IPS-18a (cell line): Measurements from ENCODE around the gene PDZRN3.

ENCODE experiments used
- H3K27ac ChIP-seq: one replicate; pipeline ENCODE4 v1.5.1; 2013; ENCODE audit warnings: low read length
- H3K27me3 ChIP-seq: one replicate; pipeline ENCODE4 v1.6.1; 2013; ENCODE audit warnings: mild to moderate bottlenecking, low read length; ENCODE audit not compliant: control insufficient read depth, insufficient read depth
- H3K36me3 ChIP-seq: one replicate; pipeline ENCODE4 v1.6.1; 2013; ENCODE audit warnings: low read depth, low read length; ENCODE audit not compliant: control insufficient read depth
- H3K4me1 ChIP-seq: one replicate; pipeline ENCODE4 v1.6.1; 2013; ENCODE audit warnings: low read depth, low read length; ENCODE audit not compliant: control insufficient read depth
- H3K4me3 ChIP-seq: one replicate; pipeline ENCODE4 v1.5.1; 2013; ENCODE audit warnings: low read length
- H3K9ac ChIP-seq: one replicate; pipeline ENCODE4 v1.6.1; 2013; ENCODE audit warnings: mild to moderate bottlenecking, low read length, moderate library complexity
- H3K9me3 ChIP-seq: one replicate; pipeline ENCODE4 v1.6.1; 2013; ENCODE audit warnings: low read depth, low read length; ENCODE audit not compliant: control insufficient read depth

The PDZRN3 gene

GRCh38 chr3:73510784-73511183, 114.0 kb downstream of the PDZRN3 start:
- Histone ChIP-seq H3K4me3 (no peak overlapping the region), H3K27me3 (peaks cover 20% of the 10 kb centered on the region), H3K9ac (no peak overlapping the region), H3K4me1 (peaks cover 17% of the 10 kb centered on the region), H3K36me3 (no peaks in the 10 kb centered on the region), H3K9me3 (no peaks in the 10 kb centered on the region), H3K27ac (no peak overlapping the region)

- H3K4me3 ChIP-seq = no peak overlapping the region
- H3K9ac ChIP-seq = no peak overlapping the region
- H3K4me1 ChIP-seq = peaks cover 17% of the 10 kb centered on the region
- H3K36me3 ChIP-seq = no peaks in the 10 kb centered on the region
- no peak overlapping the region for H3K27ac ChIP-seq
- H3K27me3 ChIP-seq = peaks cover 20% of the 10 kb centered on the region
- H3K9me3 ChIP-seq = no peaks in the 10 kb centered on the region
These were observed 114.4 kb downstream of the PDZRN3 start for GRCh38 chr3:73510334-73510733.

GRCh38 chr3:73509816-73510215, 114.9 kb downstream of the PDZRN3 start:
- Histone ChIP-seq H3K27me3 (peaks cover 20% of the 10 kb centered on the region), H3K36me3 (no peaks in the 10 kb centered on the region), H3K9me3 (no peaks in the 10 kb centered on the region), H3K27ac (no peak overlapping the region), H3K4me1 (peaks cover 17% of the 10 kb centered on the region), H3K9ac (no peak overlapping the region), H3K4me3 (no peak overlapping the region)

- no peak overlapping the region for H3K4me3 ChIP-seq
- peaks cover 17% of the 10 kb centered on the region for H3K4me1 ChIP-seq
- H3K9me3 ChIP-seq = no peaks in the 10 kb centered on the region
- H3K36me3 ChIP-seq = no peaks in the 10 kb centered on the region
- H3K27ac ChIP-seq = no peak overlapping the region
- peaks cover 16% of the 10 kb centered on the region for H3K27me3 ChIP-seq
- H3K9ac ChIP-seq = no peak overlapping the region
These were observed 115.7 kb downstream of the PDZRN3 start for GRCh38 chr3:73509066-73509465.

- Histone ChIP-seq H3K27me3 (peaks cover 10% of the 10 kb centered on the region), H3K9ac (no peak overlapping the region), H3K9me3 (no peaks in the 10 kb centered on the region), H3K4me3 (no peak overlapping the region), H3K4me1 (peaks cover 17% of the 10 kb centered on the region), H3K36me3 (no peaks in the 10 kb centered on the region), H3K27ac (no peak overlapping the region)
These were observed 116.3 kb downstream of the PDZRN3 start for GRCh38 chr3:73508330-73508954.

GRCh38 chr3:73504852-73505251, 119.9 kb downstream of the PDZRN3 start:
- no peak overlapping the region for H3K27ac ChIP-seq
- H3K4me3 ChIP-seq = no peak overlapping the region
- no peaks in the 10 kb centered on the region for H3K9me3 ChIP-seq
- no peak overlapping the region for H3K9ac ChIP-seq
- H3K36me3 ChIP-seq = no peaks in the 10 kb centered on the region
- peaks cover 1% of the 10 kb centered on the region for H3K4me1 ChIP-seq
- no peaks in the 10 kb centered on the region for H3K27me3 ChIP-seq

GRCh38 chr3:73504239-73504638, 120.5 kb downstream of the PDZRN3 start:
- Histone ChIP-seq H3K9ac (no peak overlapping the region), H3K36me3 (no peaks in the 10 kb centered on the region), H3K27ac (no peak overlapping the region), H3K4me1 (no peaks in the 10 kb centered on the region), H3K9me3 (no peaks in the 10 kb centered on the region), H3K4me3 (no peak overlapping the region), H3K27me3 (no peaks in the 10 kb centered on the region)

GRCh38 chr3:73503781-73504180, 121.0 kb downstream of the PDZRN3 start:
- Histone ChIP-seq H3K9ac (no peak overlapping the region), H3K9me3 (no peaks in the 10 kb centered on the region), H3K4me3 (no peak overlapping the region), H3K36me3 (no peaks in the 10 kb centered on the region), H3K27ac (no peak overlapping the region), H3K4me1 (no peaks in the 10 kb centered on the region), H3K27me3 (no peaks in the 10 kb centered on the region)

GRCh38 chr3:73502609-73503583, 121.8 kb downstream of the PDZRN3 start:
- Histone ChIP-seq H3K4me1 (no peaks in the 10 kb centered on the region), H3K27me3 (no peaks in the 10 kb centered on the region), H3K9me3 (no peaks in the 10 kb centered on the region), H3K27ac (no peak overlapping the region), H3K36me3 (no peaks in the 10 kb centered on the region), H3K9ac (no peak overlapping the region), H3K4me3 (no peak overlapping the region)

- Histone ChIP-seq H3K36me3 (no peaks in the 10 kb centered on the region), H3K27ac (no peak overlapping the region), H3K9ac (no peak overlapping the region), H3K4me1 (peaks cover 16% of the 10 kb centered on the region), H3K27me3 (no peaks in the 10 kb centered on the region), H3K9me3 (no peaks in the 10 kb centered on the region), H3K4me3 (no peak overlapping the region)
These were observed 124.4 kb downstream of the PDZRN3 start for GRCh38 chr3:73500321-73500720.

GRCh38 chr3:73499787-73500186, 125.0 kb downstream of the PDZRN3 start:
- H3K9ac ChIP-seq = no peak overlapping the region
- no peaks in the 10 kb centered on the region for H3K9me3 ChIP-seq
- no peaks in the 10 kb centered on the region for H3K36me3 ChIP-seq
- H3K27ac ChIP-seq = no peak overlapping the region
- no peak overlapping the region for H3K4me3 ChIP-seq
- H3K27me3 ChIP-seq = no peaks in the 10 kb centered on the region
- peaks cover 16% of the 10 kb centered on the region for H3K4me1 ChIP-seq
